H9 (cell line): Measurements from ENCODE around the gene AKT1S1. TPM values are rescaled to one million over a fixed set of nuclear protein-coding genes. Genes with fewer than 3 reads are reported as not detected.

ENCODE experiments used
- DNase-seq: peaks from one replicate; pipeline ENCODE4 v3.0.0-alpha.2; 2017
- H2AFZ ChIP-seq: one replicate; pipeline ENCODE4 v1.6.1; 2013; ENCODE audit warnings: mild to moderate bottlenecking, low read length, control low read depth, moderate library complexity
- H2AK5ac ChIP-seq: 2 replicates; pipeline ENCODE4 v1.6.1; 2013; ENCODE audit warnings: low read length, control low read depth, mixed read lengths; ENCODE audit not compliant: insufficient read length
- H2BK120ac ChIP-seq: one replicate; pipeline ENCODE4 v1.6.1; 2013; ENCODE audit warnings: low read depth, mild to moderate bottlenecking, low read length, control low read depth, inconsistent platforms; ENCODE audit not compliant: poor library complexity, severe bottlenecking
- H2BK12ac ChIP-seq: 2 replicates; pipeline ENCODE4 v1.6.1; 2013; ENCODE audit warnings: low read length, control low read depth, mixed read lengths, low read depth; ENCODE audit not compliant: insufficient read length
- H2BK15ac ChIP-seq: 2 replicates; pipeline ENCODE4 v1.6.1; 2013; ENCODE audit warnings: low read depth, low read length, control low read depth
- H2BK20ac ChIP-seq: one replicate; pipeline ENCODE4 v1.6.1; 2013; ENCODE audit warnings: low read depth, mild to moderate bottlenecking, low read length, control low read depth, inconsistent platforms; ENCODE audit not compliant: poor library complexity, severe bottlenecking
- H2BK5ac ChIP-seq: 2 replicates; pipeline ENCODE4 v1.6.1; 2013; ENCODE audit warnings: low read length, control low read depth, mixed read lengths; ENCODE audit not compliant: insufficient read length
- H3K14ac ChIP-seq: 2 replicates; pipeline ENCODE4 v1.6.1; 2013; ENCODE audit warnings: low read length, control low read depth; ENCODE audit not compliant: insufficient read depth
- H3K18ac ChIP-seq: 2 replicates; pipeline ENCODE4 v1.6.1; 2013; ENCODE audit warnings: low read depth, mild to moderate bottlenecking, mixed read lengths, low read length, control low read depth; ENCODE audit not compliant: insufficient read length
- H3K23ac ChIP-seq: 2 replicates; pipeline ENCODE4 v1.6.1; 2013; ENCODE audit warnings: low read length, control low read depth, mixed read lengths, low read depth; ENCODE audit not compliant: insufficient read length
- H3K23me2 ChIP-seq: 2 replicates; pipeline ENCODE4 v1.6.1; 2013; ENCODE audit warnings: low read depth, mild to moderate bottlenecking, mixed read lengths, low read length, control low read depth; ENCODE audit not compliant: insufficient read length, poor library complexity, severe bottlenecking
- H3K27ac ChIP-seq: 2 replicates; pipeline ENCODE4 v1.5.1; 2013; ENCODE audit warnings: low read length, control low read depth, mixed read lengths, low read depth; ENCODE audit not compliant: insufficient read length
- H3K27me3 ChIP-seq: 2 replicates; pipeline ENCODE4 v1.6.1; 2013; ENCODE audit warnings: low read length, control low read depth, inconsistent platforms; ENCODE audit not compliant: insufficient read depth
- H3K4ac ChIP-seq: 2 replicates; pipeline ENCODE4 v1.6.1; 2013; ENCODE audit warnings: low read depth, mild to moderate bottlenecking, control low read depth, inconsistent platforms, low read length, moderate library complexity
- H3K4me1 ChIP-seq: 2 replicates; pipeline ENCODE4 v1.6.1; 2013; ENCODE audit warnings: low read length, control low read depth, inconsistent platforms; ENCODE audit not compliant: insufficient read depth
- H3K4me2 ChIP-seq: 2 replicates; pipeline ENCODE4 v1.6.1; 2013; ENCODE audit warnings: low read length, control low read depth, mixed read lengths; ENCODE audit not compliant: insufficient read length, insufficient read depth
- H3K56ac ChIP-seq: 2 replicates; pipeline ENCODE4 v1.6.1; 2013; ENCODE audit warnings: low read depth, mild to moderate bottlenecking, mixed read lengths, low read length, control low read depth; ENCODE audit not compliant: insufficient read length
- H3K79me1 ChIP-seq: 2 replicates; pipeline ENCODE4 v1.6.1; 2013; ENCODE audit warnings: low read depth, mild to moderate bottlenecking, moderate library complexity, low read length, control low read depth, inconsistent platforms; ENCODE audit not compliant: insufficient read depth, poor library complexity, severe bottlenecking
- H3K79me2 ChIP-seq: 2 replicates; pipeline ENCODE4 v1.6.1; 2013; ENCODE audit warnings: low read length, control low read depth, inconsistent platforms; ENCODE audit not compliant: insufficient read depth
- H3K9ac ChIP-seq: 2 replicates; pipeline ENCODE4 v1.6.1; 2013; ENCODE audit warnings: low read length, control low read depth, mixed read lengths; ENCODE audit not compliant: insufficient read length; ENCODE audit errors: extremely low read depth
- H3K9me3 ChIP-seq: one replicate; pipeline ENCODE4 v1.6.1; 2013; ENCODE audit warnings: low read depth, low read length, inconsistent platforms; ENCODE audit not compliant: control insufficient read depth
- H3T11ph ChIP-seq: one replicate; pipeline ENCODE4 v1.6.1; 2013; ENCODE audit warnings: mild to moderate bottlenecking, low read length, control low read depth, inconsistent platforms
- H4K20me1 ChIP-seq: one replicate; pipeline ENCODE4 v1.6.1; 2013; ENCODE audit not compliant: control insufficient read depth, insufficient read length, insufficient read depth
- H4K5ac ChIP-seq: 2 replicates; pipeline ENCODE4 v1.6.1; 2013; ENCODE audit warnings: low read depth, mild to moderate bottlenecking, mixed read lengths, low read length, control low read depth; ENCODE audit not compliant: insufficient read length
- H4K8ac ChIP-seq: replicated peaks from 2 replicates; pipeline ENCODE4 v1.6.1; 2013; ENCODE audit warnings: low read length, control low read depth, mixed read lengths, low read depth; ENCODE audit not compliant: insufficient read length
- H4K91ac ChIP-seq: 2 replicates; pipeline ENCODE4 v1.6.1; 2013; ENCODE audit warnings: low read depth, mild to moderate bottlenecking, moderate library complexity, mixed read lengths, low read length, control low read depth; ENCODE audit not compliant: insufficient read length
- H3K27ac Mint-ChIP-seq, 3 experiments: 2 replicates in 2 of 3; 3 replicates in 1 of 3; pipeline ENCODE4 v1.8.0; 2020 to 2021; ENCODE audit warnings: mixed read lengths in 3 of 3, mild to moderate bottlenecking in 1 of 3, moderate library complexity in 1 of 3
- H3K27me3 Mint-ChIP-seq: 2 replicates; pipeline ENCODE4 v1.8.0; 2021; ENCODE audit warnings: low read depth, mild to moderate bottlenecking, moderate library complexity, mixed read lengths
- H3K36me3 Mint-ChIP-seq, 3 experiments: 2 replicates in 2 of 3; 3 replicates in 1 of 3; pipeline ENCODE4 v1.8.0; 2020 to 2021; ENCODE audit warnings: low read depth in 3 of 3, mixed read lengths in 3 of 3; ENCODE audit not compliant: insufficient read depth in 1 of 3
- H3K4me1 Mint-ChIP-seq, 2 experiments: 2 replicates each; pipeline ENCODE4 v1.8.0; 2020; ENCODE audit warnings: mixed read lengths in 2 of 2
- H3K4me3 Mint-ChIP-seq, 2 experiments: 2 replicates in 1 of 2; 3 replicates in 1 of 2; pipeline ENCODE4 v1.8.0; 2020 to 2021; ENCODE audit warnings: mild to moderate bottlenecking in 2 of 2, mixed read lengths in 2 of 2, moderate library complexity in 1 of 2
- H3K9me3 Mint-ChIP-seq, 2 experiments: 2 replicates in 1 of 2; 3 replicates in 1 of 2; pipeline ENCODE4 v1.8.0; 2020; ENCODE audit warnings: mild to moderate bottlenecking in 2 of 2, mixed read lengths in 2 of 2, moderate library complexity in 1 of 2
- CTCF ChIP-seq: fragments of 200-600 bp; sonication (generic); conservative IDR thresholded peaks from 3 replicates; pipeline ENCODE4 v1.8.0; 2021; ENCODE audit warnings: antibody characterized with exemption, mild to moderate bottlenecking
- WGBS: extraction: QIAGEN DNeasy Blood & Tissue Kit; methylation state at CpG from one replicate; pipeline ENCODE4 v1.1.7; 2013; ENCODE audit warnings: missing lambda C conversion rate, low lambda C conversion rate, mixed read lengths; ENCODE audit not compliant: insufficient read length; ENCODE audit errors: extremely low coverage; 5-methylcytosine and 5-hydroxymethylcytosine counted together
- total RNA-seq: library from RNA; stranded (reverse); gene quantifications from 2 replicates; pipeline ENCODE4 v1.2.1, GENCODE V29; 2021

The AKT1S1 gene
- total RNA-seq, 1 experiment from 2014 or later = 43.5 TPM

GRCh38 chr19:49832556-49832955 is 44.6 kb downstream of the AKT1S1 start:
- H3K4me1 ChIP-seq = no peaks in the 10 kb centered on the region
- no peak overlapping the region for H2BK12ac ChIP-seq
- Mint-ChIP-seq H3K36me3 (peaks cover 24 to 54% (median 46%) of the 10 kb centered on the region in 3 experiments; a peak in 6 of 7 replicates), H3K27me3 (no peaks in the 10 kb centered on the region), H3K27ac (no peak overlapping the region), H3K9me3 (no peaks in the 10 kb centered on the region), H3K4me3 (no peak overlapping the region; a peak in 1 of 5 replicates), H3K4me1 (no peaks in the 10 kb centered on the region)
- no peaks in the 10 kb centered on the region for H3K23me2 ChIP-seq
- no peak overlapping the region for H3K23ac ChIP-seq
- H2AK5ac ChIP-seq = no peak overlapping the region
- no peak overlapping the region for H2BK120ac ChIP-seq
- no peaks in the 10 kb centered on the region for H4K20me1 ChIP-seq
- H3K9ac ChIP-seq = no peak overlapping the region
- H3K4me2 ChIP-seq = no peak overlapping the region
- H2AFZ ChIP-seq = no peak overlapping the region
- H3K27ac ChIP-seq = no peak overlapping the region
- no peak for TF ChIP-seq CTCF
- no peak overlapping the region for H2BK15ac ChIP-seq
- H3K56ac ChIP-seq = no peak overlapping the region
- no peak overlapping the region for H3K4ac ChIP-seq
- no CpG with 5 or more reads among the region's 9 CpGs for WGBS
- DNase-seq = no peak
- no peak overlapping the region for H3T11ph ChIP-seq
- no peaks in the 10 kb centered on the region for H3K79me1 ChIP-seq
- no peak overlapping the region for H4K5ac ChIP-seq
- no peaks in the 10 kb centered on the region for H3K9me3 ChIP-seq
- H2BK5ac ChIP-seq = no peak overlapping the region
- no peak overlapping the region for H4K8ac ChIP-seq
- no peak overlapping the region for H2BK20ac ChIP-seq
- H3K27me3 ChIP-seq = no peaks in the 10 kb centered on the region
- no peak overlapping the region for H3K14ac ChIP-seq
- H3K18ac ChIP-seq = no peak overlapping the region
- no peaks in the 10 kb centered on the region for H3K79me2 ChIP-seq
- H4K91ac ChIP-seq = no peak overlapping the region
